Glutamatergic neuron (in vitro differentiated cells): Measurements from ENCODE around the gene SCO2. TPM values are rescaled to one million over a fixed set of nuclear protein-coding genes. Genes with fewer than 3 reads are reported as not detected.
A peak's percentile ranks its signal among the peaks of the same experiment; 100 is the strongest.

Experiments
- DNase-seq: peaks from one replicate; pipeline ENCODE4 v3.0.0; 2022
- H3K27ac Mint-ChIP-seq: one replicate; pipeline ENCODE4 v1.8.0; 2020; ENCODE audit warnings: mild to moderate bottlenecking, mixed read lengths, inconsistent platforms; ENCODE audit not compliant: unreplicated experiment
- H3K27me3 Mint-ChIP-seq: one replicate; pipeline ENCODE4 v1.8.0; 2020; ENCODE audit warnings: mild to moderate bottlenecking, moderate library complexity, mixed read lengths, inconsistent platforms; ENCODE audit not compliant: unreplicated experiment
- H3K36me3 Mint-ChIP-seq: one replicate; pipeline ENCODE4 v1.8.0; 2020; ENCODE audit warnings: mild to moderate bottlenecking, mixed read lengths, inconsistent platforms; ENCODE audit not compliant: unreplicated experiment
- H3K4me1 Mint-ChIP-seq: one replicate; pipeline ENCODE4 v1.8.0; 2020; ENCODE audit warnings: mild to moderate bottlenecking, low read depth, mixed read lengths, inconsistent platforms; ENCODE audit not compliant: unreplicated experiment
- H3K4me3 Mint-ChIP-seq: one replicate; pipeline ENCODE4 v1.8.0; 2020; ENCODE audit warnings: mild to moderate bottlenecking, mixed read lengths, inconsistent platforms; ENCODE audit not compliant: unreplicated experiment
- H3K9me3 Mint-ChIP-seq: one replicate; pipeline ENCODE4 v1.8.0; 2020; ENCODE audit warnings: mild to moderate bottlenecking, moderate library complexity, mixed read lengths, inconsistent platforms; ENCODE audit not compliant: unreplicated experiment
- total RNA-seq: library from RNA; stranded (reverse); fragmentation: NEBNext Ultra II Directional; extraction: Animal tissue kit (Norgen Biotek cat#: 25700); gene quantifications from one replicate; pipeline ENCODE4 v1.2.1, GENCODE V29; 2021; ENCODE audit not compliant: unreplicated experiment
- TF ChIP-seq, protein P1 (sequence below): fragments of 200-600 bp; sonication (generic); IDR thresholded peaks from one replicate; pipeline ENCODE4 v1.5.0; 2021; ENCODE audit not compliant: partially characterized antibody, unreplicated experiment

Gene SCO2
- total RNA-seq, 1 donor from 2014 or later, result 4.8 TPM

DNA sequence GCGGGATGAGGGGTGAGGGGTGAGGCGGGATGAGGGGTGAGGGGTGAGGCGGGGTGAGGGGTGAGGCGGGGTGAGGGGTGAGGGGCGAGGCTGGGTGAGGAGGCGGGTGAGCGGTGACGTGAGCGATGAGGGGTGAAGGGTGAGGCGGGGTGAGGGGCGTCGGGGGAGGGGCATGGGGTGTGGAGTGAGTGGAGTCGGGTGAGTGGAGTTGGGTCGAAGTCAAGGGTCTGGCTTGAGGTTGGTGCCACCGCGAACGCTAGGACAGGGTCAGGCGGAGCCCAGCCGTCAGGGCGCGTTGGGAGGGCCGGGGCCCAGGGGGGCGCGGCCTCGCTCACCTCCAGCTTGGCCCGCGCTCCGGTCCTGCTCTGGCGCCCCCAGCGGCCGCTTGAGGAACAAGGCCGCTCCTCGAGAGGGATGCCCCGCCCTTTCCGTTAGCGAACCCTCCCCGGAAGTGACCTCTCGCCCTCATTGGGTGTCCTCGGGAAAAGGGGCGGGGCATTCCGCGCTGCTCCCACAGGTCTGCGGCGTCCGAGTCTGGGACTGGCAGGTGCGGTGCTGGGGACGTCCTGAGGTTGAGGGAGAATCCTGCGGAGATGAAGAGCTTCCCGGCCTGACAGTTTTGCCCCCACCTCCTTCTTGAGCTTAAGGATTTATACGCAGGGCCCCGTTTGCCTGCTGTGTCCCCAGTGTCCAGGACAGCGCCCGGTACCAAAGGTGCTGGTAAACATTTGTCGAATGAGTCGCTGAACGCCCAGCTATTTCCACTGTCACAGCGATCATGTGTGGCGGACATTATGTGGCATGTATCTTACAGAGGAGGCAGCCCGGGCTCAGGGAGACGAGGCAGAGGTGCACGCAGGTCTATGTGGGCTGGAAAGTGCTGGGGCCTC, 37.4 kb upstream of the SCO2 start, which contains the start of gene SYCE3:
TSS of gene SYCE3 (minus strand) at position 397 of the 890 bp plus-strand sequence. CDS start 6,514 bp downstream, outside the sequence.
- H3K36me3 Mint-ChIP-seq, result no peaks in the 10 kb centered on the region
- H3K4me1 Mint-ChIP-seq, result peaks cover 4% of the 10 kb centered on the region
- H3K27ac Mint-ChIP-seq, result no peak within 1 kb of the TSS
- H3K27me3 Mint-ChIP-seq, result peaks cover 13% of the 10 kb centered on the region
- TF ChIP-seq, protein P1, sequence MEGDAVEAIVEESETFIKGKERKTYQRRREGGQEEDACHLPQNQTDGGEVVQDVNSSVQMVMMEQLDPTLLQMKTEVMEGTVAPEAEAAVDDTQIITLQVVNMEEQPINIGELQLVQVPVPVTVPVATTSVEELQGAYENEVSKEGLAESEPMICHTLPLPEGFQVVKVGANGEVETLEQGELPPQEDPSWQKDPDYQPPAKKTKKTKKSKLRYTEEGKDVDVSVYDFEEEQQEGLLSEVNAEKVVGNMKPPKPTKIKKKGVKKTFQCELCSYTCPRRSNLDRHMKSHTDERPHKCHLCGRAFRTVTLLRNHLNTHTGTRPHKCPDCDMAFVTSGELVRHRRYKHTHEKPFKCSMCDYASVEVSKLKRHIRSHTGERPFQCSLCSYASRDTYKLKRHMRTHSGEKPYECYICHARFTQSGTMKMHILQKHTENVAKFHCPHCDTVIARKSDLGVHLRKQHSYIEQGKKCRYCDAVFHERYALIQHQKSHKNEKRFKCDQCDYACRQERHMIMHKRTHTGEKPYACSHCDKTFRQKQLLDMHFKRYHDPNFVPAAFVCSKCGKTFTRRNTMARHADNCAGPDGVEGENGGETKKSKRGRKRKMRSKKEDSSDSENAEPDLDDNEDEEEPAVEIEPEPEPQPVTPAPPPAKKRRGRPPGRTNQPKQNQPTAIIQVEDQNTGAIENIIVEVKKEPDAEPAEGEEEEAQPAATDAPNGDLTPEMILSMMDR, result peak; percentile 93
- peak; percentile 98 for DNase-seq
- peaks cover 6% of the 10 kb centered on the region for H3K9me3 Mint-ChIP-seq
- H3K4me3 Mint-ChIP-seq, result peak within 1 kb of the TSS; percentile 89

DNA sequence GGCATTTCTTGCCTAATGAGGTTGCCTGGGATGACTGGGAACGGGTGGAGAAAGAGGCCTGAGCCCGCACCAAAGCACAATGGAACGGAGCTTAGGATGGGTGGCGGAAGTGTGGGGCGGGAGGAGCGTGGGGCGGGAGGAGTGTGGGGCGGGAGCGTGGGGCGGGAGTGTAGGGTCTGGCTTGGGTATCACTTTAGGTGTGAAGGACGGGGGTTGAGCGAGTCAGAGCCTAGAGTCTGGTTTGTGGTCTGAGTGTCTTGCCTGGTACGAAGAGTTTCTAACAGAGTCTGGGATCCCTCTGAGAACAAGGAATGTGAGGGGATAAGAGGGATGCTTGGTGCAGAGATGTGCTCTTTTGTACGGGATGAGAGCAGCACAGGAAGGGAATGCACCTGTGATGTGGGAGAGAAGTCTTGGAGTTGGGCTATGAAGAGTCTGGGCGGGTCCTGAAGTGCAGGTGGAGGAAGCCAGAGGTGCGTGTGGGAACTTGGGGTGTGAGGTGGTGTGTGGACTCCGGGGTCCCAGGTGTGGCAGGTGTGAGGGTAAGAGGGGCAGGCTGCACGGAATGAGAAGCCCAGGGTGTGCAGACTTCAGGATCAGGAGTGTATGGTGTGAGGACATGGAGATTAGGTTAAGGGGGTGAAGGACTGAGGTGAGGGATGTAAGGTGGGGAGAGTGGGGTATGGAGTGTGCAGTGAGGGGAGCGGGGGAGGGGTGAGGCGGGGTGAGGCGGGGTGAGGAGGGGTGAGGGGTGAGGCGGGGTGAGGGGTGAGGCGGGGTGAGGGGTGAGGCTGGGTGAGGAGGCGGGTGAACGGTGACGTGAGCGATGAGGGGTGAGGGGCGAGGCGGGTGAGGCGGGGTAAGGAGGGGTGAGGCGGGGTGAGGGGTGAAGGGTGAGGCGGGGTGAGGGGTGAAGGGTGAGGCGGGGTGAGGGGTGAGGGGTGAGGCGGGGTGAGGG, 36.3 kb upstream of the SCO2 start:
- peak overlapping the region; percentile 50 for H3K4me3 Mint-ChIP-seq
- H3K27ac Mint-ChIP-seq, result no peak overlapping the region
- H3K27me3 Mint-ChIP-seq, result peaks cover 13% of the 10 kb centered on the region
- peaks cover 4% of the 10 kb centered on the region for H3K4me1 Mint-ChIP-seq
- H3K9me3 Mint-ChIP-seq, result peaks cover 4% of the 10 kb centered on the region
- peak; percentile 46 for DNase-seq
- TF ChIP-seq, protein P1, result no peak
- H3K36me3 Mint-ChIP-seq, result no peaks in the 10 kb centered on the region

DNA sequence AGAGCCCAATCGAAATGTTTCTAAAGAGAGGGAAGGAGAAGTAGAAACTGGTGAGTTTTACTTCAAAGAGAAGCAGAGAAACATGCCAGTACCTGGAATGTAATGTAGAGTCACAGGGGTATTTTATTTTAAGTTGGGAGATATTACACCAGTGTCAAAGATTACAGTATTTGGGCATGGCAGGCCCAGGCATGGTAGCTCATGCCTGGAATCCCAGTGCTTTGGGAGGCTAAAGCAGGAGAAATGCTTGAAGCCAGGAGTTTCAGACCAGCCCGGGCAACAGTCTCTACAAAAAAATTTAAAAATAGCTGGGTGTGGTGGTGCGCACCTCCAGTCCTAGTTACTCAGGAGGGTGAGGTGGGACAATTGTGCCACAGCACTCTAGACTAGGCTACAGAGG, 34.6 kb upstream of the SCO2 start:
- DNase-seq, result no peak
- Mint-ChIP-seq H3K36me3 (no peaks in the 10 kb centered on the region), H3K4me1 (peaks cover 6% of the 10 kb centered on the region), H3K27ac (no peak overlapping the region), H3K9me3 (peaks cover 2% of the 10 kb centered on the region), H3K27me3 (peaks cover 14% of the 10 kb centered on the region), H3K4me3 (no peak overlapping the region)
- TF ChIP-seq, protein P1, result no peak

DNA sequence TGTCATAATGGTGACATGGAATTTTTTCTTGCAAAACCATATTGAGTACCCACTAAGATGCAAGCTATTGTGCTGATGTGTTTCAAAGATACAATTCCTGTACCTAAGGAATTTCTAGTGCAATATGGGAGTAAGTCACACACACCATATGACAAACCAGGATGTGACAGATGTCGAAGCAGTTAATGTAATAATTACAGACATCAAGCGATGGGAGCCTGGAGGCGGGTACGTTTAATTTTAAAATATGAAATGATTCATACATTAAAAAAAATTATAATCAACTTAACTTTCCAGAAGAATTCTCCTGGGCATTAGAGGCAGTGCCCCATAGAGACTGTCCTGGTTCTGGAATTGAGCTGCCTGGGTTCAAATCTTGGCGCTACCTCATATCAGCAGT, 31.3 kb upstream of the SCO2 start:
- TF ChIP-seq, protein P1, result no peak
- H3K27ac Mint-ChIP-seq, result no peak overlapping the region
- peaks cover 2% of the 10 kb centered on the region for H3K4me1 Mint-ChIP-seq
- peaks cover 18% of the 10 kb centered on the region for H3K27me3 Mint-ChIP-seq
- peaks cover 2% of the 10 kb centered on the region for H3K9me3 Mint-ChIP-seq
- no peaks in the 10 kb centered on the region for H3K36me3 Mint-ChIP-seq
- no peak for DNase-seq
- no peak overlapping the region for H3K4me3 Mint-ChIP-seq
